GM23248 (cell line): ENCODE results near the gene MUC3A. TPM values are rescaled to one million over a fixed set of nuclear protein-coding genes. Genes with fewer than 3 reads are reported as not detected.
"Not testable (repeated sequence)": the region's sequence is repeated elsewhere in the genome, so short reads cannot be mapped to it uniquely, and the experiment has no call there.

Experiments
- DNase-seq: peaks from one replicate; pipeline ENCODE4 v3.0.0-alpha.2; 2015
- H2AFZ ChIP-seq: fragments of 200-600 bp; sonication (generic); 2 replicates; pipeline ENCODE4 v1.6.1; 2016; ENCODE audit warnings: antibody characterized with exemption
- H3F3A ChIP-seq: fragments of 200-600 bp; sonication (generic); 2 replicates; pipeline ENCODE4 v1.6.1; 2016; ENCODE audit warnings: mild to moderate bottlenecking, antibody characterized with exemption, mixed run types; ENCODE audit not compliant: insufficient read depth
- H3K27ac ChIP-seq: fragments of 200-600 bp; sonication (generic); 2 replicates; pipeline ENCODE4 v1.5.1; 2016; ENCODE audit warnings: mild to moderate bottlenecking
- H3K27me3 ChIP-seq: fragments of 200-600 bp; sonication (generic); replicated peaks from 2 replicates; pipeline ENCODE4 v1.6.1; 2016; ENCODE audit warnings: mild to moderate bottlenecking; ENCODE audit not compliant: insufficient read depth
- H3K36me3 ChIP-seq: fragments of 200-600 bp; sonication (generic); 2 replicates; pipeline ENCODE4 v1.6.1; 2016; ENCODE audit warnings: low read depth, mild to moderate bottlenecking
- H3K4me1 ChIP-seq: fragments of 200-600 bp; sonication (generic); 2 replicates; pipeline ENCODE4 v1.6.1; 2016; ENCODE audit warnings: mild to moderate bottlenecking; ENCODE audit not compliant: insufficient read depth
- H3K4me2 ChIP-seq: fragments of 200-600 bp; sonication (generic); one replicate; pipeline ENCODE4 v1.6.1; 2016; ENCODE audit warnings: mild to moderate bottlenecking; ENCODE audit not compliant: unreplicated experiment
- H3K4me3 ChIP-seq: fragments of 200-600 bp; sonication (generic); 2 replicates; pipeline ENCODE4 v1.5.1; 2016; ENCODE audit warnings: mild to moderate bottlenecking
- H3K79me2 ChIP-seq: fragments of 200-600 bp; sonication (generic); 2 replicates; pipeline ENCODE4 v1.6.1; 2016; ENCODE audit warnings: mild to moderate bottlenecking; ENCODE audit not compliant: insufficient read depth
- H3K9ac ChIP-seq: fragments of 200-600 bp; sonication (generic); 2 replicates; pipeline ENCODE4 v1.6.1; 2016; ENCODE audit warnings: mild to moderate bottlenecking
- H3K9me2 ChIP-seq: fragments of 200-600 bp; sonication (generic); 2 replicates; pipeline ENCODE4 v1.6.1; 2016; ENCODE audit warnings: mixed run types, mild to moderate bottlenecking, moderate library complexity; ENCODE audit not compliant: insufficient read depth
- H3K9me3 ChIP-seq: fragments of 200-600 bp; sonication (generic); one replicate; pipeline ENCODE4 v1.6.1; 2017; ENCODE audit warnings: low read depth
- H4K20me1 ChIP-seq: fragments of 200-600 bp; sonication (generic); 2 replicates; pipeline ENCODE4 v1.6.0; 2016; ENCODE audit not compliant: insufficient read depth
- EZH2 ChIP-seq: fragments of 200-600 bp; sonication (generic); IDR thresholded peaks from 2 replicates; pipeline ENCODE4 v1.6.1; 2018; ENCODE audit warnings: antibody characterized with exemption, mild to moderate bottlenecking; ENCODE audit not compliant: insufficient read depth, poor library complexity, severe bottlenecking
- EZH2phosphoT487 ChIP-seq: fragments of 200-600 bp; sonication (generic); IDR thresholded peaks from 2 replicates; pipeline ENCODE4 v1.6.1; 2018; ENCODE audit warnings: antibody characterized with exemption, moderate library complexity, mild to moderate bottlenecking, low read depth; ENCODE audit not compliant: insufficient read depth
- WGBS, 2 experiments: methylation state at CpG; one replicate each; pipeline ENCODE4 v1.1.6; 2015 to 2017; ENCODE audit warnings: low lambda C conversion rate in 2 of 2, low coverage in 1 of 2; ENCODE audit errors: missing lambda C conversion rate in 2 of 2; 5-methylcytosine and 5-hydroxymethylcytosine counted together
- in situ Hi-C: fragments of 300-500 bp; cut with MboI; formaldehyde crosslinking; loops from 2 replicates; pipeline ENCODE4 v1.15.0; 2020
- polyA plus RNA-seq: library from polyadenylated mRNA; unstranded; fragments of >200 nt; fragmentation: Nextera tagmentation; extraction: Ambion mirVana; gene quantifications from 2 replicates; pipeline ENCODE4 v1.2.1, GENCODE V29; 2016
- total RNA-seq: library from RNA; depleted of rRNA; stranded (reverse); fragments of >200 nt; shearing (Covaris generic); gene quantifications from 2 replicates; pipeline ENCODE4 v1.2.3, GENCODE V29; 2014

Gene MUC3A
- total and polyA plus RNA-seq, 2 experiments from 2014 or later = not detected

DNA sequence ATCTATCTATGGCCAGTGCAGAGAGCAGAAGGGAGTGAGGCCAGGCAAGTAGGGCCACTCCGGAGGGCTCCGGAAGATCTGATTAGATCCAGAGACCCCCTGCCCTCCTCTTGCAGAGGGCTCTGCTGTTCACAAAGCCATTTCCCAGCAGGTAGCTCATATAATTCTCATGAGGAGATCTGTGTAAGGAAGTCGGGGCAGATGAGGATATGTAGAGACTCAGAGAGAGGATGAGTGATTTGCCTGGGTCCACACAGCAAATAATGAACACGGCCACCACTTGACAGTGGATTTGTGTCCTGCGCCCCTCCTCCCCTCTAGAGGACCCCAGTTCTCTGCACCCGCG lies 22.6 kb downstream of the MUC3A start:
- Histone ChIP-seq H3K27me3 (peaks cover 29% of the 10 kb centered on the region), H3K9me3 (no peaks in the 10 kb centered on the region), H3K9me2 (no peaks in the 10 kb centered on the region), H2AFZ (no peak overlapping the region), H3K79me2 (no peaks in the 10 kb centered on the region), H3K4me1 (no peaks in the 10 kb centered on the region), H3K4me2 (no peak overlapping the region), H3K27ac (no peak overlapping the region), H3K9ac (no peak overlapping the region), H3K36me3 (no peaks in the 10 kb centered on the region), H4K20me1 (no peaks in the 10 kb centered on the region), H3K4me3 (no peak overlapping the region), H3F3A (no peaks in the 10 kb centered on the region)
- TF ChIP-seq EZH2 = no peak
- TF ChIP-seq EZH2phosphoT487 = no peak
- DNase-seq = no peak
- WGBS, 2 experiments = 31 to 34% methylated on average over 7 of the region's 7 CpGs
- in situ Hi-C loops = no loop called here

- no peak for TF ChIP-seq EZH2
- Histone ChIP-seq H3K4me3 (no peak overlapping the region), H3K9me2 (no peaks in the 10 kb centered on the region), H3K4me1 (no peaks in the 10 kb centered on the region), H4K20me1 (no peaks in the 10 kb centered on the region), H3K79me2 (no peaks in the 10 kb centered on the region), H3K27me3 (peaks cover 14% of the 10 kb centered on the region), H3K36me3 (no peaks in the 10 kb centered on the region), H3K27ac (no peak overlapping the region), H2AFZ (no peak overlapping the region), H3K4me2 (no peak overlapping the region), H3K9ac (no peak overlapping the region), H3F3A (no peaks in the 10 kb centered on the region), H3K9me3 (no peaks in the 10 kb centered on the region)
- in situ Hi-C loops = no loop called here
- DNase-seq = peak; percentile 27
- WGBS, 2 experiments = 58 to 64% methylated on average over 2 of the region's 2 CpGs
Measured at GRCh38 chr7:100974021-100974420, 24.7 kb downstream of the MUC3A start.

- in situ Hi-C loops = no loop called here
- Histone ChIP-seq H4K20me1 (no peaks in the 10 kb centered on the region), H3K4me2 (no peak overlapping the region), H3K4me1 (no peaks in the 10 kb centered on the region), H3K36me3 (no peaks in the 10 kb centered on the region), H3K9me3 (no peaks in the 10 kb centered on the region), H3K27me3 (peaks cover 14% of the 10 kb centered on the region), H2AFZ (no peak overlapping the region), H3K27ac (no peak overlapping the region), H3K4me3 (no peak overlapping the region), H3K9ac (no peak overlapping the region), H3K9me2 (no peaks in the 10 kb centered on the region), H3K79me2 (no peaks in the 10 kb centered on the region), H3F3A (no peaks in the 10 kb centered on the region)
- 46 to 57% methylated on average over 3 of the region's 3 CpGs for WGBS, 2 experiments
- no peak for DNase-seq
- TF ChIP-seq EZH2 (no peak), EZH2phosphoT487 (no peak)
Measured at GRCh38 chr7:100975371-100975821, 26.1 kb downstream of the MUC3A start.

- Histone ChIP-seq H3K4me1 (peaks cover 3% of the 10 kb centered on the region; the same call in 1 of the 2 replicates), H3K9ac (no peak overlapping the region), H3K27ac (no peak overlapping the region), H3K4me2 (no peak overlapping the region), H2AFZ (no peak overlapping the region), H3K79me2 (no peaks in the 10 kb centered on the region), H3K9me2 (no peaks in the 10 kb centered on the region), H3K9me3 (no peaks in the 10 kb centered on the region), H4K20me1 (no peaks in the 10 kb centered on the region), H3K36me3 (no peaks in the 10 kb centered on the region), H3F3A (no peaks in the 10 kb centered on the region), H3K4me3 (no peak overlapping the region), H3K27me3 (0 out of 2 replicates have a peak, but pooled peaks cover 4% of the 10 kb centered on the region)
- TF ChIP-seq EZH2 (no peak), EZH2phosphoT487 (no peak)
- in situ Hi-C loops = no loop called here
- 56% methylated on average over 4 of the region's 4 CpGs for WGBS, 2 experiments
- DNase-seq = no peak
Measured at GRCh38 chr7:100978300-100978699, 29.0 kb downstream of the MUC3A start.

DNA sequence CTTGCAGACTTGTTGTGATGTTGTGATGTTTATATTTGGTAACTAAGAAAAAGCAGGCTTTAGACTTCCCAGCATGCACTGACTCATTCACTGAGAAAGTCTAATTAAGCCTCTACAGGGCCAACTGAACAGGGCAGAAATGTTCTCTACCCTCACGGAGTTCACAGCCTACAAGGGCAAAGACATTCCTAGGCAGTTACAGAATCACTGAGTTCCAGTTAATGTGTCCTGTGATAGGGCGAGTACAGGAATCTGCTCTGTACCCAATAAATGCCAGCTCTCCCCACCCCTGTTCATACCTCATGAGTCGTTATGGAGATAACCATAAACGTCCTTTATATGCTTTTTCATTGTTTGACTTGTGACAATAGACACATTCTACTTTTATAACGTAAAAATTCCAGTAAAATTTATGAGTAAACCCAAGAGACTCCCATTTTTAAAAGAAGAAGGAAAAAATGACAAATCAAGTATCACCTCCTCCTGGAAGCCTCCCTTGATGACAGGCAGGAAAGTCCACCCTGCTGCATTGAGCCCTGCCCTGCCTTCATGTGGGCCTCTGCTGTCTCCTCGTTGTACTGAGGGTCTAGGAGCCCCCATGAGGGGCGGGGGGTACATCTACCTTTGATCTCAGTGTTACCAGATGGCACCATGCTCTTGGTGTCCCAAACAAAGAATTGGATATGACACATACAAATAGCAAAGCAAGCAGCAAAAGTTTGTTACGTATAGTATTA lies 34.3 kb downstream of the MUC3A start:
- Histone ChIP-seq H4K20me1 (no peaks in the 10 kb centered on the region), H3K36me3 (no peaks in the 10 kb centered on the region), H2AFZ (no peak overlapping the region), H3K9ac (peak overlapping the region; percentile 44), H3K4me1 (peaks cover 17% of the 10 kb centered on the region), H3K9me2 (no peaks in the 10 kb centered on the region), H3K27me3 (no peaks in the 10 kb centered on the region), H3K27ac (peak overlapping the region; percentile 81), H3K9me3 (no peaks in the 10 kb centered on the region), H3K4me3 (no peak overlapping the region), H3F3A (no peaks in the 10 kb centered on the region), H3K4me2 (no peak overlapping the region), H3K79me2 (no peaks in the 10 kb centered on the region)
- DNase-seq = peak; percentile 93
- 23 to 24% methylated on average over 8 of the region's 8 CpGs for WGBS, 2 experiments
- in situ Hi-C loops = no loop called here
- TF ChIP-seq EZH2 (no peak), EZH2phosphoT487 (no peak)

GRCh38 chr7:100984241-100984918 lies 35.0 kb downstream of the MUC3A start:
- H3K27ac ChIP-seq = peak overlapping the region; percentile 81
- H3K36me3 ChIP-seq, H3K79me2 ChIP-seq, H3K27me3 ChIP-seq, in situ Hi-C loops, H3K4me2 ChIP-seq, DNase-seq, H3K9me2 ChIP-seq, H2AFZ ChIP-seq, H3K9ac ChIP-seq, H4K20me1 ChIP-seq, H3F3A ChIP-seq, H3K4me3 ChIP-seq, H3K9me3 ChIP-seq: not testable (repeated sequence)
- H3K4me1 ChIP-seq = peaks cover 17% of the 10 kb centered on the region
- WGBS, 2 experiments = 80 to 81% methylated on average over 12 to 14 of the region's 14 CpGs
